GM23338 (cell line): Measurements from ENCODE around the gene CD82. TPM values are rescaled to one million over a fixed set of nuclear protein-coding genes. Genes with fewer than 3 reads are reported as not detected.

ENCODE experiments used
- ATAC-seq: fragments of 200-7000 bp; cut with Tn5 transposase; 3 replicates; pipeline ENCODE4 v1.9.1; 2020
- DNase-seq: peaks from one replicate; pipeline ENCODE4 v3.0.0-alpha.2; 2015; ENCODE audit warnings: low spot score
- H2AFZ ChIP-seq: fragments of 200-600 bp; sonication (generic); 2 replicates; pipeline ENCODE4 v1.8.0; 2016; ENCODE audit warnings: antibody characterized with exemption, mild to moderate bottlenecking, moderate library complexity
- H3F3A ChIP-seq: fragments of 200-600 bp; sonication (generic); replicated peaks from 2 replicates; pipeline ENCODE4 v1.8.0; 2017; ENCODE audit warnings: antibody characterized with exemption, mixed run types, low read depth
- H3K27ac ChIP-seq: fragments of 200-600 bp; sonication (generic); 2 replicates; pipeline ENCODE4 v1.6.1; 2016; ENCODE audit warnings: low read depth
- H3K27me3 ChIP-seq: fragments of 200-600 bp; sonication (generic); 2 replicates; pipeline ENCODE4 v1.8.0; 2016; ENCODE audit warnings: mild to moderate bottlenecking, mixed run types, moderate library complexity; ENCODE audit not compliant: insufficient read depth
- H3K36me3 ChIP-seq: fragments of 200-600 bp; sonication (generic); 2 replicates; pipeline ENCODE4 v1.8.0; 2016; ENCODE audit warnings: mild to moderate bottlenecking; ENCODE audit not compliant: insufficient read depth
- H3K4me1 ChIP-seq: fragments of 200-600 bp; sonication (generic); 2 replicates; pipeline ENCODE4 v1.8.0; 2016; ENCODE audit warnings: mild to moderate bottlenecking, moderate library complexity; ENCODE audit not compliant: insufficient read depth
- H3K4me2 ChIP-seq: fragments of 200-600 bp; sonication (generic); 2 replicates; pipeline ENCODE4 v1.7.1; 2017; ENCODE audit warnings: mixed run types
- H3K4me3 ChIP-seq: fragments of 200-600 bp; sonication (generic); 2 replicates; pipeline ENCODE4 v1.6.1; 2016; ENCODE audit warnings: mixed run types
- H3K79me2 ChIP-seq: fragments of 200-600 bp; sonication (generic); replicated peaks from 2 replicates; pipeline ENCODE4 v1.8.0; 2017; ENCODE audit warnings: mild to moderate bottlenecking; ENCODE audit not compliant: insufficient read depth
- H3K9me2 ChIP-seq: fragments of 200-600 bp; sonication (generic); 2 replicates; pipeline ENCODE4 v1.8.0; 2017; ENCODE audit not compliant: insufficient read depth
- H4K20me1 ChIP-seq: fragments of 200-600 bp; sonication (generic); replicated peaks from 2 replicates; pipeline ENCODE4 v1.8.0; 2017; ENCODE audit warnings: mild to moderate bottlenecking; ENCODE audit not compliant: insufficient read depth
- H3K27ac Mint-ChIP-seq: 2 replicates; pipeline ENCODE4 v1.8.0; 2020; ENCODE audit warnings: inconsistent platforms, mild to moderate bottlenecking, moderate library complexity, mixed read lengths
- H3K27me3 Mint-ChIP-seq: 3 replicates; pipeline ENCODE4 v1.8.0; 2022; ENCODE audit warnings: low read depth, mild to moderate bottlenecking, moderate library complexity, mixed read lengths, inconsistent platforms; ENCODE audit not compliant: insufficient read depth, poor library complexity
- H3K36me3 Mint-ChIP-seq: 3 replicates; pipeline ENCODE4 v1.8.0; 2021; ENCODE audit warnings: low read depth, mild to moderate bottlenecking, inconsistent platforms, moderate library complexity, mixed read lengths
- H3K4me1 Mint-ChIP-seq: 3 replicates; pipeline ENCODE4 v1.8.0; 2020; ENCODE audit warnings: mild to moderate bottlenecking, inconsistent platforms, mixed read lengths
- H3K4me3 Mint-ChIP-seq: 3 replicates; pipeline ENCODE4 v1.8.0; 2021; ENCODE audit warnings: moderate library complexity, mild to moderate bottlenecking, inconsistent platforms, mixed read lengths
- H3K9me3 Mint-ChIP-seq: 3 replicates; pipeline ENCODE4 v1.8.0; 2020; ENCODE audit warnings: moderate library complexity, mild to moderate bottlenecking, inconsistent platforms, mixed read lengths
- EZH2phosphoT487 ChIP-seq: fragments of 200-600 bp; sonication (generic); IDR thresholded peaks from one replicate; pipeline ENCODE4 v1.8.1; 2018; ENCODE audit warnings: antibody characterized with exemption; ENCODE audit not compliant: unreplicated experiment
- JUNB ChIP-seq: IDR thresholded peaks from one replicate; pipeline ENCODE4 v1.6.1; 2016; ENCODE audit warnings: antibody characterized with exemption; ENCODE audit not compliant: unreplicated experiment
- POLR2AphosphoS5 ChIP-seq: IDR thresholded peaks from 2 replicates; pipeline ENCODE4 v1.6.1; 2016; ENCODE audit warnings: antibody characterized with exemption, low read depth
- STAT1 ChIP-seq: IDR thresholded peaks from one replicate; pipeline ENCODE4 v1.6.1; 2016; ENCODE audit warnings: antibody characterized with exemption; ENCODE audit not compliant: unreplicated experiment
- ZNF114 ChIP-seq: fragments of 250-450 bp; sonication (Bioruptor Pico); IDR thresholded peaks from 2 replicates; pipeline ENCODE4 v1.5.0; 2020; ENCODE audit warnings: mild to moderate bottlenecking, moderate library complexity
- ZNF331 ChIP-seq: fragments of 250-450 bp; sonication (Bioruptor Pico); IDR thresholded peaks from 2 replicates; pipeline ENCODE4 v1.5.0; 2020; ENCODE audit warnings: low read depth, mild to moderate bottlenecking, moderate library complexity
- polyA plus RNA-seq: library from polyadenylated mRNA; unstranded; fragments of >200 nt; fragmentation: Nextera tagmentation; extraction: Ambion mirVana; gene quantifications from 2 replicates; pipeline ENCODE4 v1.2.1, GENCODE V29; 2016
- total RNA-seq: library from RNA; depleted of rRNA; stranded (reverse); fragments of >200 nt; shearing (Covaris generic); gene quantifications from 2 replicates; pipeline ENCODE4 v1.2.3, GENCODE V29; 2014
- TF ChIP-seq, protein P1 (sequence below): fragments of 250-450 bp; sonication (Bioruptor Pico); IDR thresholded peaks from 2 replicates; pipeline ENCODE4 v1.5.0; 2020; ENCODE audit warnings: mild to moderate bottlenecking, moderate library complexity

CD82 gene
- total and polyA plus RNA-seq, 2 experiments from 2014 or later: 4.4 to 4.9 TPM

DNA sequence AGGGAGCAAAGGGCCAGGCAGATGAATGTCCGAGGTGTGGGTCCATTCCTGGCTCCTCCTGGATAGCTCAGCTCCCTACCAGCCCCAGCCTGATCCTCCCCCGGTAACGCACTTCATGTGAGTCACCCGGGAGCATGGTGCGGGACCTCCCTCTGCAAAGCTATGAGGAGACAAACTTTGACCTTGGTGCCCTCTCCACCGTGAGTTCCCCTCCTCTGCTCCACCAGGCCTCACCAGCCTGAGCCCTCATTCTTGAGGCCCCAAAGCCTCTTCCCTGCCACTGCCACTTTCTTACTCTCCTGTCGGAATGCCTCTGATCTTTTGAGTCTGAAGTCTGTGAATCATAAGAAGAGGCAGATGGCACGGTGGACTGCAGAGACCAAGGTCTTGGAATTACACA, 37.4 kb upstream of the CD82 start (continued):
- TF ChIP-seq, protein P1, sequence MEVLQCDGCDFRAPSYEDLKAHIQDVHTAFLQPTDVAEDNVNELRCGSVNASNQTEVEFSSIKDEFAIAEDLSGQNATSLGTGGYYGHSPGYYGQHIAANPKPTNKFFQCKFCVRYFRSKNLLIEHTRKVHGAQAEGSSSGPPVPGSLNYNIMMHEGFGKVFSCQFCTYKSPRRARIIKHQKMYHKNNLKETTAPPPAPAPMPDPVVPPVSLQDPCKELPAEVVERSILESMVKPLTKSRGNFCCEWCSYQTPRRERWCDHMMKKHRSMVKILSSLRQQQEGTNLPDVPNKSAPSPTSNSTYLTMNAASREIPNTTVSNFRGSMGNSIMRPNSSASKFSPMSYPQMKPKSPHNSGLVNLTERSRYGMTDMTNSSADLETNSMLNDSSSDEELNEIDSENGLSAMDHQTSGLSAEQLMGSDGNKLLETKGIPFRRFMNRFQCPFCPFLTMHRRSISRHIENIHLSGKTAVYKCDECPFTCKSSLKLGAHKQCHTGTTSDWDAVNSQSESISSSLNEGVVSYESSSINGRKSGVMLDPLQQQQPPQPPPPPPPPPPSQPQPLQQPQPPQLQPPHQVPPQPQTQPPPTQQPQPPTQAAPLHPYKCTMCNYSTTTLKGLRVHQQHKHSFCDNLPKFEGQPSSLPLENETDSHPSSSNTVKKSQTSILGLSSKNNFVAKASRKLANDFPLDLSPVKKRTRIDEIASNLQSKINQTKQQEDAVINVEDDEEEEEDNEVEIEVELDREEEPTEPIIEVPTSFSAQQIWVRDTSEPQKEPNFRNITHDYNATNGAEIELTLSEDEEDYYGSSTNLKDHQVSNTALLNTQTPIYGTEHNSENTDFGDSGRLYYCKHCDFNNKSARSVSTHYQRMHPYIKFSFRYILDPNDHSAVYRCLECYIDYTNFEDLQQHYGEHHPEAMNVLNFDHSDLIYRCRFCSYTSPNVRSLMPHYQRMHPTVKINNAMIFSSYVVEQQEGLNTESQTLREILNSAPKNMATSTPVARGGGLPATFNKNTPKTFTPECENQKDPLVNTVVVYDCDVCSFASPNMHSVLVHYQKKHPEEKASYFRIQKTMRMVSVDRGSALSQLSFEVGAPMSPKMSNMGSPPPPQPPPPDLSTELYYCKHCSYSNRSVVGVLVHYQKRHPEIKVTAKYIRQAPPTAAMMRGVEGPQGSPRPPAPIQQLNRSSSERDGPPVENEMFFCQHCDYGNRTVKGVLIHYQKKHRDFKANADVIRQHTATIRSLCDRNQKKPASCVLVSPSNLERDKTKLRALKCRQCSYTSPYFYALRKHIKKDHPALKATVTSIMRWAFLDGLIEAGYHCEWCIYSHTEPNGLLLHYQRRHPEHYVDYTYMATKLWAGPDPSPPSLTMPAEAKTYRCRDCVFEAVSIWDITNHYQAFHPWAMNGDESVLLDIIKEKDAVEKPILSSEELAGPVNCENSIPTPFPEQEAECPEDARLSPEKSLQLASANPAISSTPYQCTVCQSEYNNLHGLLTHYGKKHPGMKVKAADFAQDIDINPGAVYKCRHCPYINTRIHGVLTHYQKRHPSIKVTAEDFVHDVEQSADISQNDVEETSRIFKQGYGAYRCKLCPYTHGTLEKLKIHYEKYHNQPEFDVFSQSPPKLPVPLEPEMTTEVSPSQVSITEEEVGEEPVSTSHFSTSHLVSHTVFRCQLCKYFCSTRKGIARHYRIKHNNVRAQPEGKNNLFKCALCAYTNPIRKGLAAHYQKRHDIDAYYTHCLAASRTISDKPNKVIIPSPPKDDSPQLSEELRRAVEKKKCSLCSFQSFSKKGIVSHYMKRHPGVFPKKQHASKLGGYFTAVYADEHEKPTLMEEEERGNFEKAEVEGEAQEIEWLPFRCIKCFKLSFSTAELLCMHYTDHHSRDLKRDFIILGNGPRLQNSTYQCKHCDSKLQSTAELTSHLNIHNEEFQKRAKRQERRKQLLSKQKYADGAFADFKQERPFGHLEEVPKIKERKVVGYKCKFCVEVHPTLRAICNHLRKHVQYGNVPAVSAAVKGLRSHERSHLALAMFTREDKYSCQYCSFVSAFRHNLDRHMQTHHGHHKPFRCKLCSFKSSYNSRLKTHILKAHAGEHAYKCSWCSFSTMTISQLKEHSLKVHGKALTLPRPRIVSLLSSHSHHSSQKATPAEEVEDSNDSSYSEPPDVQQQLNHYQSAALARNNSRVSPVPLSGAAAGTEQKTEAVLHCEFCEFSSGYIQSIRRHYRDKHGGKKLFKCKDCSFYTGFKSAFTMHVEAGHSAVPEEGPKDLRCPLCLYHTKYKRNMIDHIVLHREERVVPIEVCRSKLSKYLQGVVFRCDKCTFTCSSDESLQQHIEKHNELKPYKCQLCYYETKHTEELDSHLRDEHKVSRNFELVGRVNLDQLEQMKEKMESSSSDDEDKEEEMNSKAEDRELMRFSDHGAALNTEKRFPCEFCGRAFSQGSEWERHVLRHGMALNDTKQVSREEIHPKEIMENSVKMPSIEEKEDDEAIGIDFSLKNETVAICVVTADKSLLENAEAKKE: no peak
- no peak for TF ChIP-seq ZNF331
- no peak for TF ChIP-seq ZNF114 (CRISPR knock-in tag)

- Histone ChIP-seq H3K9me2 (no peaks in the 10 kb centered on the region), H3K27me3 (no peaks in the 10 kb centered on the region), H3K4me3 (no peak overlapping the region), H3K4me1 (peaks cover 4% of the 10 kb centered on the region; the same call in 1 of the 2 replicates), H3K4me2 (no peak overlapping the region), H3K27ac (no peak overlapping the region), H2AFZ (no peak overlapping the region), H4K20me1 (no peaks in the 10 kb centered on the region), H3K79me2 (no peaks in the 10 kb centered on the region), H3K36me3 (no peaks in the 10 kb centered on the region), H3F3A (no peaks in the 10 kb centered on the region)
- Mint-ChIP-seq H3K27me3 (peaks cover 29% of the 10 kb centered on the region), H3K4me1 (peaks cover 33% of the 10 kb centered on the region), H3K4me3 (no peak overlapping the region), H3K27ac (no peak overlapping the region), H3K9me3 (no peaks in the 10 kb centered on the region), H3K36me3 (no peaks in the 10 kb centered on the region)
- no peak for ATAC-seq
- DNase-seq: no peak
- no peak for TF ChIP-seq POLR2AphosphoS5
- TF ChIP-seq JUNB: no peak
- TF ChIP-seq STAT1: no peak
- TF ChIP-seq EZH2phosphoT487: no peak
Observed at GRCh38 chr11:44528581-44528980, 36.9 kb upstream of the CD82 start.
